ENCODE measurements around the gene RAPGEF2. TPM values are rescaled to one million over a fixed set of nuclear protein-coding genes. Genes with fewer than 3 reads are reported as not detected.

The RAPGEF2 gene
- total RNA-seq, 1 donor from 2014 or later, result 32.4 TPM

GRCh38 chr4:159150396-159150795 is 47.5 kb downstream of the RAPGEF2 start:
- peaks cover 34% of the 10 kb centered on the region for H3K4me1 ChIP-seq
- no peak overlapping the region for H3K4me3 ChIP-seq
- TF ChIP-seq CTCF (IDR thresholded peaks at IDR 0.05) (no peak), POLR2AphosphoS5 (IDR thresholded peaks at IDR 0.05; ENCODE audit: insufficient read depth in 1 of 2, low read depth in 1 of 2) (no peak), POLR2A (IDR thresholded peaks at IDR 0.05) (no peak)

GRCh38 chr4:159150821-159151390 is 48.0 kb downstream of the RAPGEF2 start:
- Histone ChIP-seq H3K27me3 (no peaks in the 10 kb centered on the region), H3K4me1 (peaks cover 29% of the 10 kb centered on the region), H3K36me3 (no peaks in the 10 kb centered on the region), H3K27ac (no peak overlapping the region), H3K4me3 (no peak overlapping the region), H3K9me3 (no peaks in the 10 kb centered on the region)
- TF ChIP-seq POLR2A (IDR thresholded peaks at IDR 0.05) (no peak), CTCF (IDR thresholded peaks at IDR 0.05) (no peak), POLR2AphosphoS5 (IDR thresholded peaks at IDR 0.05; ENCODE audit: insufficient read depth in 1 of 2, low read depth in 1 of 2) (no peak)
- intact Hi-C loops (cut with DNase I), result no loop called here
- no peak for DNase-seq (ENCODE audit: extremely low spot score in 2 of 2)

More at GRCh38 chr4:159150396-159150795, 47.5 kb downstream of the RAPGEF2 start:
- Histone ChIP-seq H3K27me3 (no peaks in the 10 kb centered on the region), H3K27ac (no peak overlapping the region), H3K36me3 (no peaks in the 10 kb centered on the region), H3K9me3 (no peaks in the 10 kb centered on the region)
- DNase-seq (ENCODE audit: extremely low spot score in 2 of 2), result no peak
- intact Hi-C loops (cut with DNase I), result no loop called here

- intact Hi-C loops (cut with DNase I), result no loop called here
- H3K4me1 ChIP-seq, result peaks cover 26% of the 10 kb centered on the region
- H3K9me3 ChIP-seq, result no peaks in the 10 kb centered on the region
- no peaks in the 10 kb centered on the region for H3K36me3 ChIP-seq
- no peak overlapping the region for H3K4me3 ChIP-seq
- TF ChIP-seq CTCF (IDR thresholded peaks at IDR 0.05) (no peak), POLR2AphosphoS5 (IDR thresholded peaks at IDR 0.05; ENCODE audit: insufficient read depth in 1 of 2, low read depth in 1 of 2) (no peak), POLR2A (IDR thresholded peaks at IDR 0.05) (no peak)
- no peaks in the 10 kb centered on the region for H3K27me3 ChIP-seq
- no peak for DNase-seq (ENCODE audit: extremely low spot score in 2 of 2)
- H3K27ac ChIP-seq, result no peak overlapping the region
Observed at GRCh38 chr4:159151689-159152088, 48.8 kb downstream of the RAPGEF2 start.

- peaks cover 26% of the 10 kb centered on the region for H3K4me1 ChIP-seq
- intact Hi-C loops (cut with DNase I), result no loop called here
- TF ChIP-seq POLR2A (IDR thresholded peaks at IDR 0.05) (no peak), POLR2AphosphoS5 (IDR thresholded peaks at IDR 0.05; ENCODE audit: insufficient read depth in 1 of 2, low read depth in 1 of 2) (no peak), CTCF (IDR thresholded peaks at IDR 0.05) (no peak)
Observed at GRCh38 chr4:159152181-159152580, 49.3 kb downstream of the RAPGEF2 start.

GRCh38 chr4:159153669-159154068 is 50.8 kb downstream of the RAPGEF2 start:
- DNase-seq (ENCODE audit: extremely low spot score in 2 of 2), result no peak
- Histone ChIP-seq H3K36me3 (no peaks in the 10 kb centered on the region), H3K27ac (no peak overlapping the region), H3K9me3 (no peaks in the 10 kb centered on the region), H3K4me1 (peaks cover 29% of the 10 kb centered on the region), H3K4me3 (no peak overlapping the region), H3K27me3 (no peaks in the 10 kb centered on the region)
- TF ChIP-seq POLR2A (IDR thresholded peaks at IDR 0.05) (no peak), POLR2AphosphoS5 (IDR thresholded peaks at IDR 0.05; ENCODE audit: insufficient read depth in 1 of 2, low read depth in 1 of 2) (no peak)
- intact Hi-C loops (cut with DNase I), result no loop called here

More at GRCh38 chr4:159152181-159152580, 49.3 kb downstream of the RAPGEF2 start:
- no peak overlapping the region for H3K27ac ChIP-seq
- no peaks in the 10 kb centered on the region for H3K36me3 ChIP-seq
- H3K4me3 ChIP-seq, result no peak overlapping the region
- no peaks in the 10 kb centered on the region for H3K27me3 ChIP-seq
- H3K9me3 ChIP-seq, result no peaks in the 10 kb centered on the region
- no peak for DNase-seq (ENCODE audit: extremely low spot score in 2 of 2)
